ENCODE results near the gene MYH14. TPM values are rescaled to one million over a fixed set of nuclear protein-coding genes. Genes with fewer than 3 reads are reported as not detected.

MYH14 gene
- polyA plus RNA-seq, 1 donor from 2014 or later = not detected

GRCh38 chr19:50293263-50294004 is 90.0 kb downstream of the MYH14 start:
- H4K20me1 ChIP-seq (ENCODE audit: insufficient read depth) = no peaks in the 10 kb centered on the region
- no peak overlapping the region for H3K4me3 ChIP-seq (ENCODE audit: low read length)
- H3K27me3 ChIP-seq (ENCODE audit: insufficient read depth, low read depth, low read length) = no peaks in the 10 kb centered on the region
- H3F3A ChIP-seq (ENCODE audit: insufficient read depth, low read length, poor library complexity, severe bottlenecking) = no peaks in the 10 kb centered on the region
- no peak overlapping the region for H3K4me2 ChIP-seq (ENCODE audit: low read length)
- no peaks in the 10 kb centered on the region for H3K36me3 ChIP-seq (ENCODE audit: insufficient read depth, low read length)
- no peaks in the 10 kb centered on the region for H3K79me2 ChIP-seq (replicated peaks; ENCODE audit: insufficient read depth, low read length)
- H2AFZ ChIP-seq (ENCODE audit: low read depth, low read length) = no peak overlapping the region
- no peaks in the 10 kb centered on the region for H3K9me2 ChIP-seq (ENCODE audit: insufficient read depth, low read length)
- H3K9me3 ChIP-seq (ENCODE audit: low read length) = no peaks in the 10 kb centered on the region
- no peak overlapping the region for H3K9ac ChIP-seq (ENCODE audit: low read length)
- no peak for TF ChIP-seq TAF1 (IDR thresholded peaks at IDR 0.05; ENCODE audit: low read depth)
- no peak for TF ChIP-seq POLR2AphosphoS5 (IDR thresholded peaks at IDR 0.05)
- TF ChIP-seq EZH2 (IDR thresholded peaks at IDR 0.05; ENCODE audit: borderline replicate concordance, insufficient read depth, low read length, poor library complexity, severe bottlenecking) = no peak
- no peak for TF ChIP-seq EP300 (conservative IDR thresholded peaks at IDR 0.05; ENCODE audit: poor library complexity, severe bottlenecking)
- no peak for TF ChIP-seq REST (IDR thresholded peaks at IDR 0.05; ENCODE audit: borderline replicate concordance)
- no peak for TF ChIP-seq MXI1 (conservative IDR thresholded peaks at IDR 0.05; ENCODE audit: poor library complexity, severe bottlenecking)
- TF ChIP-seq CTCF (IDR thresholded peaks at IDR 0.05; ENCODE audit: poor library complexity, severe bottlenecking) = no peak
- no peak for TF ChIP-seq RAD21 (conservative IDR thresholded peaks at IDR 0.05)
- no peak for TF ChIP-seq SMC3 (conservative IDR thresholded peaks at IDR 0.05; ENCODE audit: poor library complexity)
- H3K27ac ChIP-seq (ENCODE audit: low read length) = no peak overlapping the region

GRCh38 chr19:50300051-50300450 is 96.6 kb downstream of the MYH14 start:
- H3K9ac ChIP-seq (ENCODE audit: low read length) = no peak overlapping the region
- no peak overlapping the region for H2AFZ ChIP-seq (ENCODE audit: low read depth, low read length)
- no peaks in the 10 kb centered on the region for H3K27me3 ChIP-seq (ENCODE audit: insufficient read depth, low read depth, low read length)
- no peaks in the 10 kb centered on the region for H3F3A ChIP-seq (ENCODE audit: insufficient read depth, low read length, poor library complexity, severe bottlenecking)
- H3K4me2 ChIP-seq (ENCODE audit: low read length) = no peak overlapping the region
- H3K79me2 ChIP-seq (replicated peaks; ENCODE audit: insufficient read depth, low read length) = no peaks in the 10 kb centered on the region
- H4K20me1 ChIP-seq (ENCODE audit: insufficient read depth) = no peaks in the 10 kb centered on the region
- H3K9me2 ChIP-seq (ENCODE audit: insufficient read depth, low read length) = no peaks in the 10 kb centered on the region
- no peak overlapping the region for H3K4me3 ChIP-seq (ENCODE audit: low read length)
- H3K36me3 ChIP-seq (ENCODE audit: insufficient read depth, low read length) = no peaks in the 10 kb centered on the region
- TF ChIP-seq POLR2AphosphoS5 (IDR thresholded peaks at IDR 0.05) = no peak
- TF ChIP-seq SMC3 (conservative IDR thresholded peaks at IDR 0.05; ENCODE audit: poor library complexity) = no peak
- TF ChIP-seq CTCF (IDR thresholded peaks at IDR 0.05; ENCODE audit: poor library complexity, severe bottlenecking) = no peak
- TF ChIP-seq TAF1 (IDR thresholded peaks at IDR 0.05; ENCODE audit: low read depth) = no peak
- TF ChIP-seq EP300 (conservative IDR thresholded peaks at IDR 0.05; ENCODE audit: poor library complexity, severe bottlenecking) = no peak
- no peak for TF ChIP-seq EZH2 (IDR thresholded peaks at IDR 0.05; ENCODE audit: borderline replicate concordance, insufficient read depth, low read length, poor library complexity, severe bottlenecking)
- TF ChIP-seq RAD21 (conservative IDR thresholded peaks at IDR 0.05) = no peak
- no peak overlapping the region for H3K27ac ChIP-seq (ENCODE audit: low read length)
- H3K9me3 ChIP-seq (ENCODE audit: low read length) = no peaks in the 10 kb centered on the region
